H1 (cell line): ENCODE data around the gene STPG1. TPM values are rescaled to one million over a fixed set of nuclear protein-coding genes. Genes with fewer than 3 reads are reported as not detected.

Experiments
- CTCF ChIA-PET: fragments of 300-600 bp; sonication (Branson Sonifier 250); formaldehyde crosslinking; loops from one replicate; lab custom pipeline; 2021; ENCODE audit not compliant: partially characterized antibody; lab: Charles Lee
- POLR2A ChIA-PET: fragments of 300-600 bp; sonication (Branson Sonifier 250); formaldehyde crosslinking; loops from one replicate; lab custom pipeline; 2021; ENCODE audit warnings: inconsistent platforms; ENCODE audit not compliant: partially characterized antibody; lab: Charles Lee
- DNase-seq, 2 experiments: peaks; one replicate each; pipeline versions ENCODE4 v3.0.0 to v3.0.0-alpha.2; 2010 to 2022; ENCODE audit warnings: low spot score in 2 of 2, low read depth in 1 of 2, mixed read lengths in 1 of 2
- FAIRE-seq: peaks from 2 replicates; lab custom pipeline; 2011; peaks lifted over from hg19 to GRCh38; lab: Jason Lieb, UNC
- H2AFZ ChIP-seq: 2 replicates; pipeline ENCODE4 v1.8.1; 2012; ENCODE audit warnings: low read length, inconsistent platforms
- H2AK5ac ChIP-seq: 2 replicates; pipeline ENCODE4 v1.6.1; 2013; ENCODE audit warnings: low read depth, low read length
- H2BK120ac ChIP-seq: replicated peaks from 2 replicates; pipeline ENCODE3; 2013; ENCODE audit warnings: low read depth, low read length, inconsistent platforms
- H2BK12ac ChIP-seq: 2 replicates; pipeline ENCODE4 v1.6.1; 2013; ENCODE audit warnings: low read depth, low read length
- H2BK15ac ChIP-seq: 2 replicates; pipeline ENCODE4 v1.6.1; 2013; ENCODE audit warnings: low read length
- H2BK20ac ChIP-seq: 2 replicates; pipeline ENCODE4 v1.6.1; 2013; ENCODE audit warnings: low read length
- H2BK5ac ChIP-seq: 2 replicates; pipeline ENCODE4 v1.6.1; 2013; ENCODE audit warnings: low read depth, low read length
- H3K14ac ChIP-seq: 2 replicates; pipeline ENCODE4 v1.6.1; 2013; ENCODE audit warnings: inconsistent platforms; ENCODE audit not compliant: insufficient read length
- H3K18ac ChIP-seq: 2 replicates; pipeline ENCODE4 v1.6.1; 2013; ENCODE audit warnings: low read length; ENCODE audit errors: extremely low read depth
- H3K23ac ChIP-seq: 2 replicates; pipeline ENCODE4 v1.6.1; 2013; ENCODE audit warnings: inconsistent platforms; ENCODE audit not compliant: insufficient read length
- H3K23me2 ChIP-seq: 2 replicates; pipeline ENCODE4 v1.6.1; 2013; ENCODE audit warnings: low read depth, low read length
- H3K27ac ChIP-seq: 2 replicates; pipeline ENCODE4 v1.6.1; 2011; ENCODE audit warnings: low read depth, low read length, inconsistent platforms
- H3K27me3 ChIP-seq, 4 experiments: replicated peaks in 1 of 4; 1 replicate in 1 of 4; 2 replicates in 3 of 4; pipeline versions ENCODE4 v1.6.1 to v1.8.1; 2011 to 2013; ENCODE audit warnings: low read length in 3 of 4, mild to moderate bottlenecking in 3 of 4, inconsistent platforms in 2 of 4, mixed read lengths in 2 of 4, moderate library complexity in 1 of 4; ENCODE audit not compliant: control insufficient read depth in 3 of 4, insufficient read depth in 3 of 4; ENCODE audit errors: extremely low read depth in 1 of 4
- H3K36me3 ChIP-seq, 4 experiments: 2 replicates each; pipeline versions ENCODE4 v1.6.1 to v1.8.1; 2011 to 2013; ENCODE audit warnings: mild to moderate bottlenecking in 4 of 4, low read length in 3 of 4, moderate library complexity in 2 of 4, control low read depth in 1 of 4, inconsistent platforms in 1 of 4; ENCODE audit not compliant: insufficient read depth in 4 of 4, control insufficient read depth in 2 of 4
- H3K4ac ChIP-seq: replicated peaks from 2 replicates; pipeline ENCODE3; 2013; ENCODE audit warnings: low read length, low read depth, mixed read lengths, inconsistent platforms; ENCODE audit not compliant: insufficient read length
- H3K4me1 ChIP-seq, 4 experiments: replicated peaks in 1 of 4; 1 replicate in 1 of 4; 2 replicates in 3 of 4; pipeline versions ENCODE4 v1.6.1 to v1.8.1; 2011 to 2013; ENCODE audit warnings: low read length in 3 of 4, inconsistent platforms in 2 of 4, mixed read lengths in 1 of 4; ENCODE audit not compliant: insufficient read depth in 4 of 4, control insufficient read depth in 3 of 4
- H3K4me2 ChIP-seq, 2 experiments: 2 replicates each; pipeline versions ENCODE4 v1.6.1 to v1.8.1; 2011 to 2013; ENCODE audit warnings: low read depth in 2 of 2, low read length in 2 of 2, control low read depth in 1 of 2, inconsistent platforms in 1 of 2, mild to moderate bottlenecking in 1 of 2; ENCODE audit not compliant: insufficient read depth in 1 of 2
- H3K4me3 ChIP-seq, 4 experiments: fragments of 200-600, 300-600 bp in 1 of 4; sonication (generic), shearing (Covaris generic), sonication (Bioruptor Twin) in 1 of 4; 2 replicates each; pipeline versions ENCODE4 v1.5.1 to v1.8.1; 2011 to 2016; ENCODE audit warnings: low read length in 4 of 4, low read depth in 3 of 4, control low read depth in 2 of 4, inconsistent platforms in 2 of 4, mild to moderate bottlenecking in 2 of 4, mixed read lengths in 1 of 4, moderate library complexity in 1 of 4; ENCODE audit not compliant: insufficient read depth in 2 of 4; ENCODE audit errors: extremely low read depth in 1 of 4
- H3K56ac ChIP-seq: replicated peaks from 2 replicates; pipeline ENCODE3; 2013; ENCODE audit warnings: low read depth, mild to moderate bottlenecking, mixed read lengths, low read length, inconsistent platforms; ENCODE audit not compliant: insufficient read length
- H3K79me1 ChIP-seq: 2 replicates; pipeline ENCODE4 v1.6.1; 2013; ENCODE audit warnings: low read depth, low read length, control low read depth
- H3K79me2 ChIP-seq, 2 experiments: 2 replicates each; pipeline versions ENCODE4 v1.6.1 to v1.8.1; 2012 to 2013; ENCODE audit warnings: low read length in 2 of 2, mild to moderate bottlenecking in 2 of 2, inconsistent platforms in 1 of 2; ENCODE audit not compliant: insufficient read depth in 2 of 2, control insufficient read depth in 1 of 2
- H3K9ac ChIP-seq, 4 experiments: replicated peaks in 1 of 4; 1 replicate in 1 of 4; 2 replicates in 3 of 4; pipeline versions ENCODE4 v1.6.1 to v1.8.1; 2011 to 2013; ENCODE audit warnings: low read depth in 3 of 4, low read length in 3 of 4, control low read depth in 2 of 4, mild to moderate bottlenecking in 2 of 4, moderate library complexity in 2 of 4, inconsistent platforms in 1 of 4; ENCODE audit errors: extremely low read depth in 1 of 4
- H3K9me3 ChIP-seq, 2 experiments: 2 replicates each; pipeline versions ENCODE4 v1.6.1 to v1.8.1; 2012 to 2013; ENCODE audit warnings: mild to moderate bottlenecking in 2 of 2, moderate library complexity in 2 of 2, control low read depth in 1 of 2, inconsistent platforms in 1 of 2, low read depth in 1 of 2, low read length in 1 of 2, mixed read lengths in 1 of 2; ENCODE audit not compliant: insufficient read depth in 2 of 2
- H4K20me1 ChIP-seq, 2 experiments: replicated peaks in 1 of 2; 2 replicates each; pipeline versions ENCODE3 to v1.8.1; 2011 to 2013; ENCODE audit warnings: inconsistent platforms in 2 of 2, low read length in 2 of 2, mild to moderate bottlenecking in 1 of 2; ENCODE audit not compliant: insufficient read depth in 2 of 2, control insufficient read depth in 1 of 2
- H4K5ac ChIP-seq: 2 replicates; pipeline ENCODE4 v1.6.1; 2013; ENCODE audit warnings: low read length, low read depth, mixed read lengths, inconsistent platforms; ENCODE audit not compliant: insufficient read length
- H4K8ac ChIP-seq: 2 replicates; pipeline ENCODE4 v1.8.0; 2013; ENCODE audit warnings: mild to moderate bottlenecking, moderate library complexity, low read length, inconsistent platforms; ENCODE audit not compliant: insufficient read depth; ENCODE audit errors: extremely low read depth
- H4K91ac ChIP-seq: replicated peaks from 2 replicates; pipeline ENCODE3; 2013; ENCODE audit warnings: low read length, mixed read lengths, inconsistent platforms; ENCODE audit not compliant: insufficient read length
- BACH1 ChIP-seq: IDR thresholded peaks from 2 replicates; pipeline ENCODE4 v1.6.1; 2012; ENCODE audit warnings: low read length, improper control_type of control experiment
- CBX5 ChIP-seq: fragments of 300-800, 300-1000 bp; sonication (generic); IDR thresholded peaks from 2 replicates; pipeline ENCODE4 v1.7.1; 2016; ENCODE audit warnings: antibody characterized with exemption, low read length, low read depth
- CEBPB ChIP-seq: IDR thresholded peaks from 2 replicates; pipeline ENCODE4 v1.6.1; 2012; ENCODE audit warnings: low read depth, low read length
- CREB1 ChIP-seq: IDR thresholded peaks from 2 replicates; pipeline ENCODE4 v1.6.1; 2012; ENCODE audit warnings: inconsistent platforms
- KDM1A ChIP-seq: fragments of 200-600, 300-600 bp; sonication (generic); IDR thresholded peaks from 2 replicates; pipeline ENCODE4 v1.7.1; 2016; ENCODE audit warnings: mild to moderate bottlenecking, low read length, borderline replicate concordance
- KDM4A ChIP-seq: IDR thresholded peaks from one replicate; pipeline ENCODE4 v1.7.1; 2012; ENCODE audit warnings: low read depth, mild to moderate bottlenecking, moderate library complexity, low read length, inconsistent platforms; ENCODE audit not compliant: severe bottlenecking
- PHF8 ChIP-seq: fragments of 200-600 bp; sonication (generic); conservative IDR thresholded peaks from 2 replicates; pipeline ENCODE4 v1.7.1; 2012; ENCODE audit warnings: low read depth, mild to moderate bottlenecking, inconsistent platforms, low read length, moderate library complexity
- USF2 ChIP-seq: IDR thresholded peaks from 2 replicates; pipeline ENCODE4 v1.6.1; 2011; ENCODE audit warnings: low read length, improper control_type of control experiment
- WGBS, 2 experiments: shearing (Covaris generic) in 1 of 2; methylation state at CpG; one replicate each; pipeline versions ENCODE4 v1.1.6 to v1.1.7; 2013 to 2015; ENCODE audit warnings: low lambda C conversion rate in 2 of 2, mixed read lengths in 2 of 2, inconsistent platforms in 1 of 2, low coverage in 1 of 2, missing lambda C conversion rate in 1 of 2; ENCODE audit not compliant: insufficient replicate concordance in 2 of 2, insufficient coverage in 1 of 2, insufficient read length in 1 of 2; ENCODE audit errors: extremely low coverage in 1 of 2, missing lambda C conversion rate in 1 of 2; 5-methylcytosine and 5-hydroxymethylcytosine counted together
- polyA plus RNA-seq, 7 experiments: library from polyadenylated mRNA; depleted of rRNA in 3 of 7; stranded (reverse) in 5 of 7; unstranded in 2 of 7; fragments of >200 nt in 5 of 7; fragments of 200-250 nt in 2 of 7; gene quantifications; 1 replicate in 5 of 7; 2 replicates in 1 of 7; 4 replicates in 1 of 7; pipeline versions ENCODE4 v1.2.1 to v1.2.3, GENCODE V29; 2011 to 2013; ENCODE audit warnings: missing spikeins in 2 of 7, mixed read lengths in 2 of 7
- total RNA-seq: library from RNA; stranded (reverse); fragmentation: NEBNext Ultra II Directional; extraction: Animal tissue kit (Norgen Biotek cat#: 25700); gene quantifications from 2 replicates; pipeline ENCODE4 v1.2.1, GENCODE V29; 2021

STPG1 gene
- total and polyA plus RNA-seq, 2 of the 8 experiments (the other 6 are each of a cell fraction or from before 2014, with no cell fraction given), result 10.3 to 11.2 TPM

- Histone ChIP-seq H3K36me3 (no peaks in the 10 kb centered on the region; a peak in 2 of 8 replicates), H4K91ac (no peak overlapping the region), H3K18ac (no peak overlapping the region; the same call in 1 of the 2 replicates), H3K9ac (no peak overlapping the region), H3K79me1 (no peaks in the 10 kb centered on the region), H3K23ac (no peak overlapping the region), H3K79me2 (no peaks in the 10 kb centered on the region), H2BK12ac (no peak overlapping the region), H3K4me1 (peaks cover 3 to 12% (median 5%) of the 10 kb centered on the region in 4 experiments), H2AK5ac (no peak overlapping the region), H2BK5ac (no peak overlapping the region; the same call in 1 of the 2 replicates), H4K20me1 (no peaks in the 10 kb centered on the region), H2BK15ac (no peak overlapping the region), H4K5ac (no peak overlapping the region), H4K8ac (no peak overlapping the region), H3K4me2 (no peak overlapping the region), H3K14ac (no peak overlapping the region), H3K9me3 (no peaks in the 10 kb centered on the region), H3K23me2 (no peaks in the 10 kb centered on the region), H2BK120ac (no peak overlapping the region), H3K56ac (no peak overlapping the region), H2AFZ (no peak overlapping the region), H3K27me3 (no peaks in the 10 kb centered on the region), H3K27ac (no peak overlapping the region), H2BK20ac (no peak overlapping the region), H3K4ac (no peak overlapping the region), H3K4me3 (no peak overlapping the region)
- TF ChIP-seq USF2, result no peak
- TF ChIP-seq CEBPB, result no peak
- no peak for TF ChIP-seq KDM4A
- TF ChIP-seq BACH1, result no peak
- no peak for TF ChIP-seq KDM1A
- TF ChIP-seq CREB1, result no peak
- TF ChIP-seq CBX5, result no peak
- no peak for TF ChIP-seq PHF8
- ChIA-PET POLR2A (interaction anchor here (0.8 kb wide), 1 partner anchor 25 kb away, joined by 3 read pairs; no protein-coding TSS in a partner anchor), CTCF (interaction anchor here (0.8 to 1.2 kb wide), 4 partner anchors 9 to 126 kb away, joined by 3 read pairs; no protein-coding TSS in a partner anchor)
- 59% methylated on average over 9 of the region's 9 CpGs; no CpG with 5 or more reads in 1 of the 2 experiments for WGBS, 2 experiments
- DNase-seq (no peak), FAIRE-seq (no peak)
These were observed 24.9 kb upstream of the STPG1 start for GRCh38 chr1:24438423-24438901.
